ENCODE data around the gene SAAL1. TPM values are rescaled to one million over a fixed set of nuclear protein-coding genes. Genes with fewer than 3 reads are reported as not detected.

SAAL1 gene
- total RNA-seq, 1 experiment from 2014 or later, result 43.5 TPM

GRCh38 chr11:18105086-18105801 is 638 bp downstream of the SAAL1 start:
- H3K14ac ChIP-seq (ENCODE audit: insufficient read depth, low read length), result no peak overlapping the region
- no peaks in the 10 kb centered on the region for H3K9me3 ChIP-seq (ENCODE audit: control insufficient read depth, low read depth, low read length)
- H4K91ac ChIP-seq (ENCODE audit: insufficient read length, low read depth, low read length), result no peak overlapping the region
- no peak overlapping the region for H2BK15ac ChIP-seq (ENCODE audit: low read depth, low read length)
- H3K56ac ChIP-seq (ENCODE audit: insufficient read length, low read depth, low read length), result no peak overlapping the region
- H3K27me3 ChIP-seq (ENCODE audit: insufficient read depth, low read length), result no peaks in the 10 kb centered on the region
- TF ChIP-seq, protein P1, sequence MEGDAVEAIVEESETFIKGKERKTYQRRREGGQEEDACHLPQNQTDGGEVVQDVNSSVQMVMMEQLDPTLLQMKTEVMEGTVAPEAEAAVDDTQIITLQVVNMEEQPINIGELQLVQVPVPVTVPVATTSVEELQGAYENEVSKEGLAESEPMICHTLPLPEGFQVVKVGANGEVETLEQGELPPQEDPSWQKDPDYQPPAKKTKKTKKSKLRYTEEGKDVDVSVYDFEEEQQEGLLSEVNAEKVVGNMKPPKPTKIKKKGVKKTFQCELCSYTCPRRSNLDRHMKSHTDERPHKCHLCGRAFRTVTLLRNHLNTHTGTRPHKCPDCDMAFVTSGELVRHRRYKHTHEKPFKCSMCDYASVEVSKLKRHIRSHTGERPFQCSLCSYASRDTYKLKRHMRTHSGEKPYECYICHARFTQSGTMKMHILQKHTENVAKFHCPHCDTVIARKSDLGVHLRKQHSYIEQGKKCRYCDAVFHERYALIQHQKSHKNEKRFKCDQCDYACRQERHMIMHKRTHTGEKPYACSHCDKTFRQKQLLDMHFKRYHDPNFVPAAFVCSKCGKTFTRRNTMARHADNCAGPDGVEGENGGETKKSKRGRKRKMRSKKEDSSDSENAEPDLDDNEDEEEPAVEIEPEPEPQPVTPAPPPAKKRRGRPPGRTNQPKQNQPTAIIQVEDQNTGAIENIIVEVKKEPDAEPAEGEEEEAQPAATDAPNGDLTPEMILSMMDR (conservative IDR thresholded peaks at IDR 0.05), result no peak
- no peak overlapping the region for H4K8ac ChIP-seq (replicated peaks; ENCODE audit: insufficient read length, low read depth, low read length)
- no peak overlapping the region for H3K4ac ChIP-seq (ENCODE audit: low read depth, low read length)
- peaks cover 6% of the 10 kb centered on the region for H3K23me2 ChIP-seq (ENCODE audit: insufficient read length, low read depth, low read length, poor library complexity, severe bottlenecking)
- H3K27me3 Mint-ChIP-seq (ENCODE audit: low read depth), result peaks cover 6% of the 10 kb centered on the region
- no peaks in the 10 kb centered on the region for H4K20me1 ChIP-seq (ENCODE audit: control insufficient read depth, insufficient read depth, insufficient read length)
- no peak overlapping the region for H3K18ac ChIP-seq (ENCODE audit: insufficient read length, low read depth, low read length)
- H3K79me1 ChIP-seq (ENCODE audit: insufficient read depth, low read depth, low read length, poor library complexity, severe bottlenecking), result no peaks in the 10 kb centered on the region
- peaks cover 10% of the 10 kb centered on the region; the same call in 1 of the 2 replicates for H3K79me2 ChIP-seq (ENCODE audit: insufficient read depth, low read length)
- H2AFZ ChIP-seq (ENCODE audit: low read length), result no peak overlapping the region
- peak overlapping the region; percentile 91 to 97 for H3K4me3 Mint-ChIP-seq
- no peak overlapping the region for H3K27ac ChIP-seq (ENCODE audit: insufficient read length, low read depth, low read length)
- H3K27ac Mint-ChIP-seq, result peak overlapping the region; percentile 16 to 94 (median 53); a peak in 3 of 7 replicates
- H2BK20ac ChIP-seq (ENCODE audit: low read depth, low read length, poor library complexity, severe bottlenecking), result no peak overlapping the region
- no CpG with 5 or more reads among the region's 29 CpGs for WGBS (ENCODE audit: extremely low coverage, insufficient read length, low lambda C conversion rate)
- peak overlapping the region; percentile 53 for H3K4me2 ChIP-seq (ENCODE audit: insufficient read depth, insufficient read length, low read length)
- H3K23ac ChIP-seq (ENCODE audit: insufficient read length, low read depth, low read length), result no peak overlapping the region
- DNase-seq, result no peak
- no peak overlapping the region for H4K5ac ChIP-seq (ENCODE audit: insufficient read length, low read depth, low read length)
- no peak overlapping the region for H2AK5ac ChIP-seq (ENCODE audit: insufficient read length, low read length)
- H2BK12ac ChIP-seq (ENCODE audit: insufficient read length, low read depth, low read length), result no peak overlapping the region
- no peak overlapping the region for H3T11ph ChIP-seq (ENCODE audit: low read length)
- H3K4me1 ChIP-seq (ENCODE audit: insufficient read depth, low read length), result no peaks in the 10 kb centered on the region
- peaks cover 14 to 33% (median 32%) of the 10 kb centered on the region in 3 experiments; a peak in 5 of 7 replicates for H3K36me3 Mint-ChIP-seq (ENCODE audit: insufficient read depth in 1 of 3, low read depth in 3 of 3)
- H2BK120ac ChIP-seq (ENCODE audit: low read depth, low read length, poor library complexity, severe bottlenecking), result no peak overlapping the region
- H3K9ac ChIP-seq (ENCODE audit: extremely low read depth, insufficient read length, low read length), result peak overlapping the region; percentile 75
- no peak overlapping the region for H2BK5ac ChIP-seq (ENCODE audit: insufficient read length, low read length)
- H3K9me3 Mint-ChIP-seq, result 0 out of 5 replicates have a peak, but pooled peaks cover 0 to 2% of the 10 kb centered on the region in 2 experiments
- H3K4me1 Mint-ChIP-seq, result peaks cover 8 to 10% of the 10 kb centered on the region in 2 experiments

All from H9 (cell line).